ENCODE results near the gene PEAR1. TPM values are rescaled to one million over a fixed set of nuclear protein-coding genes. Genes with fewer than 3 reads are reported as not detected.
A peak's percentile ranks its signal among the peaks of the same experiment; 100 is the strongest.

PEAR1 gene
- total RNA-seq, 1 experiment from 2014 or later, result 9.8 TPM

DNA sequence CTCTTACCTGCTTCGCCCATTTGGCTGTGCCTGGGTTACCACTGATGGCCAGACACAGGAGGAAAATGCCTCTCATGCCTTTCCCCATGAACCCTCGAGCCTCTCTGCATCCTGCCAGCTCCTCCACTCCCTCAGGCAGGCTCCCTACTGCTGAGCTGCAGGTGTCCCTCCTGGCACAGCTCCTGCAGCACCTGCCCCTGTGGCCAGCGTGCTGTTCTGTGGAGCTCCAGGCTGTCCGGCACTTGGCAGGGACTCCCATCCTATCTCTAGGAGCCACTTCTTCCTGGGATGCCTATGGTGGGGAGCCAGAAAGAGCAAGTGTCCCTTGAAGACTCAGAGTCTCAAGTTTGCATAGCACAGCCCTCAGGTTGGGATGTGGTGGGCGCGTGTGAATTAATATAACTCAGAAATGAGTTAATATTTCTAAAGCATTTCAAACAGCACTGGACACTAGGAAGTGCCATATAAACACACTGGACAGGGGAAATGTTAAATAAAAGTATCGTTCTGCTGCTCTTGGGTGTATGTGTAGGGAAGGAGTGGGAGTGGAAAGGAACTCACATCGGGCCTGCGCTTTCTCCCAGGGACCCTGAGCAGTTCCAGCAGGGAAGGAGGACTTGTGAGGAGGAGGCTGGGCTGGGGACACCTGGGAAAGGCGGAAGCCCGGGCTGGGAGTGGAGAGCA lies 29.6 kb downstream of the PEAR1 start:
- peak; percentile 51 to 59 for DNase-seq
- Histone ChIP-seq H4K20me1 (ENCODE audit: insufficient read depth) (no peaks in the 10 kb centered on the region), H3K4me3 (no peak overlapping the region), H3K4me1 (replicated peaks; ENCODE audit: insufficient read depth) (peaks cover 38% of the 10 kb centered on the region), H3K36me3 (ENCODE audit: low read depth) (no peaks in the 10 kb centered on the region), H3K9me3 (ENCODE audit: insufficient read depth, low read depth) (no peaks in the 10 kb centered on the region), H3K27ac (no peak overlapping the region), H3K4me2 (no peak overlapping the region), H3F3A (ENCODE audit: insufficient read depth, low read depth) (peaks cover 40% of the 10 kb centered on the region), H2AFZ (no peak overlapping the region), H3K79me2 (ENCODE audit: low read depth) (no peaks in the 10 kb centered on the region), H3K9me2 (ENCODE audit: insufficient read depth) (no peaks in the 10 kb centered on the region), H3K27me3 (ENCODE audit: insufficient read depth, low read depth) (0 out of 2 replicates have a peak, but pooled peaks cover 4% of the 10 kb centered on the region)
- BruUV-seq (replicated peaks), result no TSS peak
- TF ChIP-seq, protein P1, sequence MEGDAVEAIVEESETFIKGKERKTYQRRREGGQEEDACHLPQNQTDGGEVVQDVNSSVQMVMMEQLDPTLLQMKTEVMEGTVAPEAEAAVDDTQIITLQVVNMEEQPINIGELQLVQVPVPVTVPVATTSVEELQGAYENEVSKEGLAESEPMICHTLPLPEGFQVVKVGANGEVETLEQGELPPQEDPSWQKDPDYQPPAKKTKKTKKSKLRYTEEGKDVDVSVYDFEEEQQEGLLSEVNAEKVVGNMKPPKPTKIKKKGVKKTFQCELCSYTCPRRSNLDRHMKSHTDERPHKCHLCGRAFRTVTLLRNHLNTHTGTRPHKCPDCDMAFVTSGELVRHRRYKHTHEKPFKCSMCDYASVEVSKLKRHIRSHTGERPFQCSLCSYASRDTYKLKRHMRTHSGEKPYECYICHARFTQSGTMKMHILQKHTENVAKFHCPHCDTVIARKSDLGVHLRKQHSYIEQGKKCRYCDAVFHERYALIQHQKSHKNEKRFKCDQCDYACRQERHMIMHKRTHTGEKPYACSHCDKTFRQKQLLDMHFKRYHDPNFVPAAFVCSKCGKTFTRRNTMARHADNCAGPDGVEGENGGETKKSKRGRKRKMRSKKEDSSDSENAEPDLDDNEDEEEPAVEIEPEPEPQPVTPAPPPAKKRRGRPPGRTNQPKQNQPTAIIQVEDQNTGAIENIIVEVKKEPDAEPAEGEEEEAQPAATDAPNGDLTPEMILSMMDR (conservative IDR thresholded peaks at IDR 0.05), result no peak
- TF ChIP-seq EZH2 (IDR thresholded peaks at IDR 0.05; ENCODE audit: low read depth), result no peak
- CTCF ChIA-PET, result interaction anchor here (0.6 kb wide), 1 partner anchor 301 kb away, joined by 5 read pairs; no protein-coding TSS in a partner anchor
- intact Hi-C loops (cut with micrococcal nuclease; ENCODE audit: unreplicated experiment), result loop anchor here (10.0 kb wide), 2 partner anchors 232 to 298 kb away; no protein-coding TSS in a partner anchor
- POLR2A ChIA-PET (ENCODE audit: unreplicated experiment), result interaction anchor here (0.7 kb wide), 1 partner anchor 156 kb away, joined by 3 read pairs; the partner anchor contains the start of gene PRCC

DNA sequence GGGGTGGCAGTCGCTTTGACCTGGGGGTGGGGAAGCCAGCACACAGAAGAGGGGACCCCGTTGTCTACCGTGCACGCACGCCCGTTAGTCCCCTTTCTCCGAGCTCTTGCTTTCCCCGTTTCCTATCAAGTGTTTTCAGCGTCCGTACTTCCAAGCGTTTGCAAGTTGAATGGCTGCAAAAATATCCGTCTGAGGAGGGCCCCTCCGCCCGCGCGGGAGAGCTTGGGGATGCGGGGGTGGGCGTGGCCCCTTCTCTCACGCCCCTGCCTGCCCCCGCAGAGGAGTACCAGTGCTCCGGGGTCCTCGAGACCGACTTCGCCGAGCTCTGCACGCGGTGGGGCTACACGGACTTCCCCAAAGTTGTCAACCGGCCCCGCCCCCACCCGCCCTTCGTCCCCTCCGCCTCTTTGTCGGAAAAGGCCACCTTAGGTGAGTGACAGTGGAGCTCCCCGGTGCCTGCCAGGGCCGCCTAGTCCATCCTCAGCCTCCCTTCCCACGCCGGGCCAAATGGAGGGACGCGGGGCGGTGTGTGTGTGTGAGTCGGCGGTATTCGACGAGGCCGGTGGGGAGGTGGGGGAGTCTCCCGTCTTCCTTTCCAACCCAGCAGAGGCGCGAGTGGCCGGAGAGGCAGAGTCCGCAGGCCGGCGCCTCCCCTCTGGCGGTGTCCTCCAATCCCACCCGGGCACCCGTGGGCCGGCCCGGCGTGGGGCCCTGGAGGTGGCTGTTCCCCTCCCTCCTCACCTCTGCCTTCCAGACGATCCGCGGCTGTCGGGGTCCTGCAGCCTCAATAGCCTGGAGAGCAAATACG lies 30.4 kb downstream of the PEAR1 start:
- no peak overlapping the region for H3K4me2 ChIP-seq

More for the DNA sequence above, 30.4 kb downstream of the PEAR1 start:
- Histone ChIP-seq H3K9me3 (ENCODE audit: insufficient read depth, low read depth) (no peaks in the 10 kb centered on the region), H3K4me3 (no peak overlapping the region), H3K36me3 (ENCODE audit: low read depth) (no peaks in the 10 kb centered on the region), H3K4me1 (replicated peaks; ENCODE audit: insufficient read depth) (peaks cover 38% of the 10 kb centered on the region), H3K9me2 (ENCODE audit: insufficient read depth) (no peaks in the 10 kb centered on the region), H4K20me1 (ENCODE audit: insufficient read depth) (no peaks in the 10 kb centered on the region), H2AFZ (no peak overlapping the region), H3K27me3 (ENCODE audit: insufficient read depth, low read depth) (0 out of 2 replicates have a peak, but pooled peaks cover 4% of the 10 kb centered on the region), H3K27ac (no peak overlapping the region), H3K79me2 (ENCODE audit: low read depth) (no peaks in the 10 kb centered on the region), H3F3A (ENCODE audit: insufficient read depth, low read depth) (peaks cover 37% of the 10 kb centered on the region)
- no peak for DNase-seq
- TF ChIP-seq, protein P1 (conservative IDR thresholded peaks at IDR 0.05), result no peak
- no peak for TF ChIP-seq EZH2 (IDR thresholded peaks at IDR 0.05; ENCODE audit: low read depth)
- intact Hi-C loops (cut with micrococcal nuclease; ENCODE audit: unreplicated experiment), result loop anchor here (10.0 kb wide), 2 partner anchors 231 to 299 kb away; no protein-coding TSS in a partner anchor
- BruUV-seq (replicated peaks), result no TSS peak
- CTCF ChIA-PET, result no interaction called here
- POLR2A ChIA-PET (ENCODE audit: unreplicated experiment), result interaction anchor here (0.7 kb wide), 1 partner anchor 156 kb away, joined by 3 read pairs; the partner anchor contains the start of gene PRCC
